ENCODE results near the gene ZNF844.
"Not testable (repeated sequence)": the region's sequence is repeated elsewhere in the genome, so short reads cannot be mapped to it uniquely, and the experiment has no call there.

ZNF844 gene

DNA sequence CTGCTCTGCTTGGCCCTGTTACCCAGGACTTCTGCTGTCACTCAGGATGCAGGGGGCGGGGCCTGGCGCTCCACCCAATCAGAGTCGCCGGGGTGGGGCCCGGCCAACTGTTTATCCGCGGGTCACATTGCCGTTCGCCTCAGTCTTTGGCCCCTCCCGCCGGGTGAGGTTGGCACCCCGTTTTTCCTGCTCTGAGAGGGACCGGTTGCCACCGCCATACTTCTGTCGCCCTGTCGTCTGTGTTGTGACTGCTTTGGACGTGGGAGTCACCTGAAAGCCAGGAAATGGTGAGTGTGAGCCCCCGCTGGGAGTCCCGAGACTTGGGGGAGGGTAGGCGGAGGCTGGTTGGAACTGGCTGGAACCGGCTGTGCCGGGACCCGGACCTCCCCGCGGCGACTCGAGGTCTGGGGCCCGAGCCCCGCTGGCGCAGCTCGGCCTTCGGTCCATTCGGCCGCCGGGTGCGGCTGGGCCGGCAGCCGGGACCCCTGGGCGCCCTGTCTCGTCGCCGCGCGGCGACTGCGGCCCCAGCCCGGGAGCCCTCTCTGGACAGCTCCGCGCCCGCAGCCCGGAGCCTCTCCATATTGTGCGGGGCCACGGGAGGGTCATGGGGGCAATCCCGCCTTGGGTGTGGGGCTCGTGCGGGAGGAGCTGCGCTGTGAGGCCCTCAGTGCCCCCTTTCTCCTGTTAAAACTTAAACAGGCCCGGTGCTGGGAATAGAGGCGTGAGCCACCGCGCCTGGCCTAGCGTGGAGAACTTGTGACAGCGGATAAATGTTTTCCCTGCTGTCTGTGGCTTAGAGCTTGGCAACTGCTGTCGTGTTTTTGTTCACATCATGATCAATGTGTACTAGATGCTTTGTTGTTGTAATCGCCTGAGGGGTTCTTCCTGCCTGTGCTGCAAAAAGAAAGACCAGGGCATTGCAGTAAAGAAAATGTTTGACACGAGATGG, at the start of gene ZNF844:
Gene ZNF844, plus strand, starts transcription at position 142 of the 949 bp plus-strand sequence. Its CDS starts 143 bp downstream, at position 285.
- DNase-seq (ENCODE audit: insufficient read length, low spot score) (peak; percentile 80), FAIRE-seq (peak; percentile 86)

DNA sequence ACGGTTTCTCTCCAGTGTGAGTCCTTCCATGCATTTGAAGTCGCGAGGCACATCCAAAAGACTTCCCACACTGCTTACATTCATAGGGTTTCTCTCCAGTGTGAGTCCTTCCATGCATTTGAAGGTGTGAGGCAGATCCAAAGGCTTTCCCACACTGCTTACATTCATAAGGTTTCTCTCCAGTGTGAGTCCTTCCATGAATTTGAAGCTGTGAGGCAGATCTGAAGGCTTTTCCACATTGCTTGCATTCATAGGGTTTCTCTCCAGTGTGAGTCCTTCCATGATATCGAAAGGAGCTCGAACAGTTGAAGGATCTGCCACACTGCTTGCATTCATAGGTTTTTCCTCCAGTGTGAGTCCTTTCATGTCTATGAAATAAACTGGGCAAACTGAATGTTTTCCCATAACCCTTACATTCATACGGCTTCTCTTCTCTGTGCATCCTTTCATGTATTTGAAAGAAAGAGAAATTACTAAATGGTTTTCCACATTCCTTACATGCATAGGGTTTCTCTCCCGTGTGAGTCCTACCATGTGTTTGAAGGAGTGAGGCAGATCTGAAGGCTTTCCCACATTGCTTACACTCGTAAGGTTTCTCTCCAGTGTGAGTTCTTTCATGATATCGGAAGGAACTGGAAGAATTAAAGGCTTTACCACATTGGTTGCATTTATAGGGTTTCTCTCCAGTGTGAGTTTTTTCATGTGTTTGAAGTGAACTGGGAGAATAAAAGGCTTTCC, 49.3 kb upstream of the ZNF844 start:
- DNase-seq (ENCODE audit: insufficient read length, low spot score) = no peak
- no peak for FAIRE-seq

DNA sequence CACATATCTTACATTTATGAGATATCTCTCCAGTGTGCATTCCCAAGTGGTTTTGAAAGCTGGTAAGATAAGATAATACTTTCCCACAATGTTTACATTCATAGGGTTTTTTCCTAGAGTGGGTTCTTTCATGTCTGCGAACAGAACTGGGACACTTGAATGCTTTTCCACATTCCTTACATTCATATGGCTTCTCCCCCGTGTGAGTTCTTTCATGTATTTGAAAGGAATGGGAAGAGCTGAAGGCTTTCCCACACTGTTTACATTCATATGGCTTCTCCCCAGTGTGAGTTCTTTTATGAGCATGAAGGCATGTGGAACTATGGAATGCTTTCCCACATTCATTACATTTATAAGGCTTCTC, 48.8 kb upstream of the ZNF844 start:
- FAIRE-seq (no peak), DNase-seq (ENCODE audit: insufficient read length, low spot score) (no peak)

DNA sequence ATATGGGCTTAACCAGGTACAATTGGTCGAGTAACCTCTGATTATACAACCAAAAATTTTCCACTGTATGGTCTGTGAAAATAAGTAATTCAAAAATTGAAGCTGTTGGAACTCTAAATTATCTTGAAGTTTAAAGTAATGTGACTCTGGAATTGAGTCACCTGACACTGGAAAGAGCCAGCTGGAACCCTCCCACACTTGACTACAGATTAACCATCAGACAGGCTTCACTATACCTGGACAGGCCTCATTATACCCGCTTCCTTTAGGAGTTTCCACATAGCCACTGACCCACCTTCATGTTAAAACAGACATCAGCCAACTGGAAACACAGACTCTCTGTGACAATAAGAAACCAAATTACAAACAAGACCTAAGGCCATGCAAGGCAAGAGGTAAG, 30.3 kb upstream of the ZNF844 start:
- FAIRE-seq = no peak
- no peak for DNase-seq (ENCODE audit: insufficient read length, low spot score)

DNA sequence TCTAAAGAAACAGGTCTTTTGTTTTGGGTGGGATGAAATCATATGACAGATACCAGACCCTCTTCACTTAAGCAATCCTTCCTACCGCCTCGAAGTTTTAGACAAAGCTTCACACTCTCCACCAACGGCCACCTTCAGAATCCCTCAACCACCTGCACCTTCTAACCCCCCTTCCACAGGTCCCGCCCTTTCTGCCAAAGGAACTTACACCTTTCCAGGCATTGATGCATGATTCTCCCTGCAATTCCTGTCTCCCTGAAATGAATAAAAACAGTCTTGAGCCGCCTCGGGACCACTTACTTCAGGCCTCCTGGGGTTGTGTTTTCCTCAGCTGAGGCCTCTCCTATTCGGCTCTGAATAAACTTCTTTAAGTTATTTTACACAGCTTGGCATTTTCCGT, 29.9 kb upstream of the ZNF844 start:
- DNase-seq (ENCODE audit: insufficient read length, low spot score) (no peak), FAIRE-seq (no peak)

DNA sequence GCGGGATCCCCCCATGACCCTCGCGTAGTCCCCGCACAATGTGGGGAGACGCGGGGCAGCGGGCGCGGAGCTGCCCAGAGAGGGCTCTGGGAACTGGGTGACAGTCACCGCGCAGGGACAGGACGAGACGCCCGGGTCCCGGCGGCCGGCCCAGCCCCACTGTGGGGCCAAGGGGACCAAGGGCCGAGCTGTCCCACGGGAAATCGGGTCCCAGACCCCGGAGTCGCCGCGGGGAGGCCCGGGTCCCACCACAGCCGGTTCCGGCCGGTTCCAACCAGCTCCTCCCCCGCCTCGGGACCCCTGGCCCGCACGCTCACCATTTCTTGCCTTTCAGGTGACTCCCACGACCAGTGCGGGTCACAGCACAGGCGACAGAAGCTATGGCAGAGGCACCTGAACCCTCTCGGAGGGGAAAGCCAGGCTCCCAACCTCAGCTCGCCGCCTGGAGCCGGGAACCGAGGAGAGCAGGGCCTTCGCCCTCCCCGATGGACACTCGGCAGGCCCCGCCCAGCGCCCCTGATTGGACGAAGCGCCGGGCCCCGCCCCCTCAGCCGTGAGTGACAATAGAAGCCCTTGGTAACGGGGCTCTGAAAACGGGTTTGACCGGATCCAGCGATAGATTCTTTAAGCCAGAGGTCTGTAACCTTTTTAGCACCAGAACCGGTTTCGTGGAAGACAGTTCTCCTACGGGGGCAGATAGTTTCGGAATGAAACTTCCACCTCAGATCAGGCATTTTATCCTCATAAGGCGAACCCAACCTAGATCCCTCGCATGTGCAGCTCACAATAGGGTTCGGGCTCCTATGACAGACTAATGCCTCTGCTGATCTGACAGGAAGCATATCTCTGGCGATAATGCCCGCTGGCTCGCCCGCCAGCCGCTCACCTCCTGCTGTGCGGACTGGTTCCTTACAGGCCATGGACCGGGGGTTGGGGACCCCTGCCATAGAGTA, 29.0 kb upstream of the ZNF844 start, which contains the start of gene ZNF433:
Gene ZNF433, minus strand, starts transcription at position 460 of the 953 bp plus-strand sequence. Its CDS starts 140 bp downstream, at position 320.
- FAIRE-seq (no peak), DNase-seq (ENCODE audit: insufficient read length, low spot score) (peak; percentile 96)

DNA sequence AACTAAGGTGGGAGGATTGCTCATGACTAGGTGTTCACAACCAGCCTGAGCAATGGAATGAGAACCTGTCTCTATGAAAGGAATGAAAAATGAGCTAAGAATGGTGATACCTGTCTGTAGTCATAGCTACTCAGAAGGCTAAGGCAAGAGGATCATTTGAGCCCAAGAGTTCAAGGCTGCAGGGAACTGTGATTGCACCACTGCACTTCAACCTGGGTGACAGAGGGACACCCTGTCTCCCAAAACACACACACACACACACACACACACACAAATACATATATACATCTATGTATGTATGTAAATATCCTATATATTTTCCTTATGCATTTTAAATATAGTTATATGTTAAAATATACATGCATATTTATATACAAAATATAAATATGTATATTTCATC, 21.6 kb upstream of the ZNF844 start:
- no peak for FAIRE-seq
- no peak for DNase-seq (ENCODE audit: insufficient read length, low spot score)

DNA sequence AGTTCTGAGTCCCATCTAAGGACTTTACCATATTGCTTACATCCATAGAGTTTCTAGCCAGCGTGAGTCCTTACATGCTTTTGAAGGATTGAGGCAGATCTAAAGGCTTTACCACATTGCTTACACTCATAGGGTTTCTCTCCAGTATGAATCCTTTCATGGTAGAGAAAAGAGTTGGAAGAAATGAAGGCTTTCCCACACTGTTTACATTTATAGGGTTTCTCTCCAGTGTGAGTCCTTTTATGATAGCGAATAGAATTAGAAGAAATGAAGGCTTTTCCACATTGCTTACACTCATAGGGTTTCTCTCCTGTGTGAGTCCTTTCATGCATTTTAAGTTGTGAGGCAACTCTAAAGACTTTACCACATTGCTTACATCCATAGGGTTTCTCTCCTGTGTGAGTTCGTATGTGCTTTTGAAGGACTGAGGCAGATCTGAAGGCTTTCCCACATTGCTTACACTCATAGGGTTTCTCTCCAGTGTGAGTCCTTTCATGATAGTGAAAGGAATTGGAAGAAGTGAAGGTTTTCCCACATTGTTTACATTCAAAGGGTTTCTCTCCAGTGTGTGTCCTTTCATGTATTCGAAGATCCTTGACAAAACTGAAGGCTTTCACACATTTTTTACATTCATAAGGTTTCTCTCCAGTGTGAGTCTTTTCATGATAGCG, 20.6 kb upstream of the ZNF844 start:
- FAIRE-seq (no peak), DNase-seq (ENCODE audit: insufficient read length, low spot score) (no peak)

DNA sequence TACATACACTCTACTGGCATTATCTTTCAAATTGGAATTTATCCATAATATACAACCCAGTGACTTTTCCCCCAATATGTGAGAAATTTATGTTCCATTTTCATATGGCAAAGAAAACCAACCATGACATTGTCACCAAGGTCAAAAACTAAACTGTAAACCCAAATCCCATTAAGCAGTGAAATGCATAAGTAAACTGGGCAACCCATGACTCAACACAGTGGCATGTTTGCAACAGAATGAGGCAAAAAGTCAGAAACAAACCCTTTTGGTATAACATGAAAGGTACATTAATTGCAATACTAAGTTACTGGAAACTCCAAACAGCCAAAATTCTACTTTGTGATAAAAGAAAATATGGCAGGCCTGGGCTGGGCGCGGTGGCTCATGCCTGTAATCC, 16.7 kb upstream of the ZNF844 start:
- DNase-seq (ENCODE audit: insufficient read length, low spot score) = no peak

DNA sequence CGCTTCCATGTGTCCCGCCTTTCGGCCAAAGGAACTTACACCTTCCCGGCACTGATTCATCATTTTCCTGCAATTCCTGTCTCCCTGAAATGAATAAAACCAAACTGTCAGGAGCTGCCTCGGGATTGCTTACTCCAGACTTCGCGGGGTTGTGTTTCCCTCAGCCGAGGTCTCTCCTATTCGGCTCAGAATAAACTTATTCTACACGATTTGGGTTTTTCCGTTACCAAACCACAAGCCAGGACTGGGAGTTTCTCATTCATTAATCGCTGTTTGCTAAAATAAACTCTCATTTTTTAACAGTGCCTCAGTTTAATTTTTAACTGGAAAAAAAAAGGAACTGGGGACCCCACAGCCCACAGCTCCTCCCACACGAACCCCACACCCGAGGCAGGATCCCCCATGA, 12.4 kb upstream of the ZNF844 start:
- FAIRE-seq (no peak), DNase-seq (ENCODE audit: insufficient read length, low spot score) (peak; percentile 26)

More for the DNA sequence above, 16.7 kb upstream of the ZNF844 start:
- no peak for FAIRE-seq

DNA sequence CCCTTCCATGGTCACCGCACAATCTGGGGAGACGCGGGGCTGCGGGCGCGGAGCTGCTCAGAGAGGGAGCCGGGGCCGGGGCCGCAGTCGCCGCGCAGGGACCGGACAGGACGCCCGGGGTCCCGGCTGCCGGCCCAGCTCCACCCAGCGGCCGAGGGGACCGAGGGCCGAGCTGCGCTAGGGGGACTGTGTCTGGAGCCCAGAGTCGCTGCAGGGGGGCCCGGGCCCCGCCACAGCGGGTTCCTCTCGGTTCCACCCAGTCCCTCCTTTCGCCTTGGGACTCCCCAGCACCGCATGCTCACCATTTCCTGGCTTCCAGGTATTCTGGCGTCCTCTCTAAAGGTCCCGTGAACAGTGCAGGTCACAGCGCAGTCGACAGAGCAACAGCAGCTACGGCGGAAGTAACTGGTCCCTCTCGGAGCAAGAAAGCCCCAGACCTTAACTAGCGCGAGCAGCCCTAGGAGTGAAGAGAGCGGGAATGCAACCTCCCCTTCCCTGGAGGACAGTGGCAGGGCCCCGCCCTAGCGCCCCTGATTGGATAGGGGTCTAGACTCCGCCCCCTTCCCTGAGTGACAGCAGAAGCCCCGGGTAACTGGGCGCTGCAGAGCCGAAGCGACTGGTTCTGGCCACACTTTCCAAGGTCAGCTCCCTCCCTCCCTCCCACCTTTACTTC, 11.9 kb upstream of the ZNF844 start, which contains the start of gene ZNF878:
Gene ZNF878, minus strand, starts transcription at position 465 of the 673 bp plus-strand sequence. Its CDS starts 160 bp downstream, at position 305.
- FAIRE-seq = peak; percentile 63
- DNase-seq (ENCODE audit: insufficient read length, low spot score) = peak; percentile 95

DNA sequence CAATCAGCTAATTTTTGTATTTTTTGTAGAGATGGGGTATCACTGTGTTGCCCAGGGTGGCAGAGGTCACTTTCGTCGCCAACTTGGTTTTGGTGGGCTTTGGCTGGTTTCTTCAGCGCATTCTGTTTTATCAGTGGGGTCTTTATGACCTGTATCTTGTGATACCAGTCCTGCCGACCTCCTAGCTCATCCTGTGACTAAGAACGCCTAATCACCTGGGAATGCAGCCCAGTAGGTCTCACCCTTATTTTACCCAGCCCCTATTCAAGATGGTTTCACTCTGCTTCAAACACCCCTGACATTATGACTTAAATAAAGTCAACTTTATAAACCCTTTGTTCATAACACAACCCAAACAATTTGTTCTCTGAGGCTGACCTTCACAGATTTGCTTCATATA, 8.7 kb upstream of the ZNF844 start:
- DNase-seq (ENCODE audit: insufficient read length, low spot score) (no peak), FAIRE-seq (no peak)

DNA sequence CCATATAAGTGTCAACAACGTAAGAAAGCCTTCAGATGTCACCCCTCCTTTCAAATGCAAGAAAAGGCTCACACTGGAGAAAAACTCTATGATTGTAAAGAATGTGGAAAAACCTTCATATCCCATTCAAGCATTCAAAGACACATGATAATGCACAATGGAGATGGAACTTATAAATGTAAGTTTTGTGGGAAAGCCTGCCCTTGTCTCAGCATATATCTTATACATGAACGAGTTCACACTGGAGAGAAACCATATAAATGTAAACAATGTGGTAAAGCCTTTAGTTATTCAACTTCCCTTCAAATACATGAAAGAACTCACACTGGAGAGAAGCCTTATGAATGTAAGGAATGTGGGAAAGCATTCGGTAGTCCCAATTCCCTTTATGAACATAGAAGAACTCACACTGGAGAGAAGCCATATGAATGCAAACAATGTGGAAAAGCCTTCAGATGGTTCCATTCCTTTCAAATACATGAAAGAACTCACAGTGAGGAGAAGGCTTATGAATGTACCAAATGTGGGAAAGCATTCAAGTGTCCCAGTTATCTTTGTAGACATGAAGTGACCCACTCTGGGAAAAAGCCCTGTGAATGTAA, 11.1 kb downstream of the ZNF844 start:
- DNase-seq (ENCODE audit: insufficient read length, low spot score) (no peak), FAIRE-seq (no peak)

DNA sequence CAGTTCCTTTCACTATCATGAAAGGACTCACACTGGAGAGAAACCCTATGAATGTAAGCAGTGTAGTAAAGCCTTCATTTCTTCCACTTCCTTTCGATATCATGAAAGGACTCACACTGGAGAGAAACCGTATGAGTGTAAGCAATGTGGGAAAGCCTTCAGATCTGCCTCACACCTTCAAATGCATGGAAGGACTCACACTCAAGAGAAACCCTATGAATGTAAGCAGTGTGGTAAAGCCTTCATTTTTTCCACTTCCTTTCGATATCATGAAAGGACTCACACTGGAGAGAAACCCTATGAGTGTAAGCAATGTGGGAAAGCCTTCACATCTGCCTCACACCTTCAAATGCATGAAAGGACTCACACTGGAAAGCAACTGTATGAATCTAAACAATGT, 11.8 kb downstream of the ZNF844 start:
- not testable (repeated sequence) for FAIRE-seq

DNA sequence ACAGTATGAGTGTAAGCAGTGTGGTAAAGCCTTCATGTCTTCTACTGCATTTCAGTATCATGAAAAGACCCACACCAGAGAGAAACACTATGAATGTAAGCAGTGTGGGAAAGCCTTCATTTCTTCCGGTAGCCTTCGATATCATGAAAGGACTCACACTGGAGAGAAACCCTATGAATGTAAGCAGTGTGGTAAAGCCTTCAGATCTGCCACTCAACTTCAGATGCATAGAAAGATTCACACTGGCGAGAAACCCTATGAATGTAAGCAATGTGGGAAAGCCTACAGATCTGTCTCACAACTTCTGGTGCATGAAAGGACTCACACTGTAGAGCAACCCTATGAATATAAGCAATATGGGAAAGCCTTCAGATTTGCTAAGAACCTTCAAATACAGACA, 12.8 kb downstream of the ZNF844 start:
- FAIRE-seq (peak; percentile 69), DNase-seq (ENCODE audit: insufficient read length, low spot score) (no peak)

More for the DNA sequence above, 11.8 kb downstream of the ZNF844 start:
- not testable (repeated sequence) for DNase-seq (ENCODE audit: insufficient read length, low spot score)

DNA sequence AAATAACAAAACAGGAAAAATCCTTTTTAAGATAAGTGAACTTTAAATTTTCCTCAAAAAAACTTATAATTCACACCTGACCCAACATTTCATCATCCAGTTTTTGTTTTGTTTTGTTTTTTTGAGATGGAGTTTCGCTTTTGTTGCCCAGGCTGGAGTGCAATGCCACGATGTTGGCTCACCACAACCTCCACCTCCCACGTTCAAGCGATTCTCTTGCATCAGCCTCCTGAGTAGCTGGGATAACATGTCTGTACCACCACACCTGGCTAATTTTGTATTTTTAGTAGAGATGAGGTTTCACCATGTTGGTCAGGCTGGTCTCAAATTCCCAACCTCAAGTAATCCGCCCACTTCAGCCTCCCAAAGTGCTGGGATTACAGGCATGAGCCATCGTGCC, 18.8 kb downstream of the ZNF844 start:
- not testable (repeated sequence) for DNase-seq (ENCODE audit: insufficient read length, low spot score); FAIRE-seq

DNA sequence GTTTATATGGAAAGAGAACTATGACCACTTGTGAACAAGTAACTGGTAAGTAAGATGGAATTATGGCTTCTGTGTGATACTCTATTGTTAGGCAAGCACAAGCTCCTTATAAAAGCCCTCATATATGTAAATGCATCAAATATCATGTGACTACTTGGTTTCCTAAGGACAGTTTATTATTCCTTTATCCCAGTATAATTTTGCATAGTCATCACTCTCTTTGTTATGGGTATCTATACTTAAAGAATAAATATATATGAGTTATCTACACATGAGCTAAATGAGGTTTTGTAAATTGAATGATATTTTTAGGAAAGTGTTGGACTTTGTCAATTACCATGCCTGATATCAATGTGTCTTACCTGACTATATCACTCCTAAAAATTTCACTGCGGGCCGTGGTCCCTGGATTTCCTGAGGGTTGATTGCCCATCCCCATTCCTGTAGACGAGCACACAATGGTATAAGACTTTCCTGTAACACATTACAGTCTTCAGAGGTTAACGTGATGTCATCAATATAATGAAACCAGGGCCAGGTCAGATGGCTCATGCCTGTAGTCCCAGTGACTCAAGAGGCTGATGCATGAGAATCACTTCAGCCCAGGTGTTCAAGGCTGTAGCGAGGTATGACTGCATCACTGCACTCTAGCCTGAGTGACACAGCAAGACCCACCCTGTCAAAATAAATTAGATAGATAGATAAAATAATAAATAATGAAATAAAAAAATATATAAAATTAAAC, 20.7 kb downstream of the ZNF844 start:
- FAIRE-seq (no peak), DNase-seq (ENCODE audit: insufficient read length, low spot score) (no peak)

DNA sequence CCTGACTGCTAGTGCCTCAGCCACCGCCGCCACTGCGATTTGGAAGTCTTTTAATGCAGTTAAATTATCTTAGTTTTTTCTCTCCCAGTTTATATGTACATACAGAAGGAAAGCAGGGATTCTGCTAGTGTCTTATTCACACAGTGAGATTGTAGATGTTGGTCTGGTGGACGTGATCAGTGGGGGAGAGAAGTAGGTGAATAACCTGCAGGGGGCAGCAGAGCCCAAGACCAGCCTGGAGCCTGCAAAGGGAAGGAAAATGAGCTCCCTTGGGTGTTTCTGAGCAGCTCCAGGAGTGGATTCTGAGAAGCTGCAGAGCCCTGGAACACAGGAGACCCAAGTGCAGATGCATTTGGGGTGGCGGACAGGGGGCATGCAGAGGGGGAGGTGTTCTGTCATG, 26.3 kb downstream of the ZNF844 start:
- peak; percentile 66 for DNase-seq (ENCODE audit: insufficient read length, low spot score)
- FAIRE-seq = peak; percentile 9

All from HTR-8/SVneo (cell line).